ENCODE measurements around the gene THPO.

The THPO gene

GRCh38 chr3:184338511-184338945 is 39.5 kb downstream of the THPO start:
- peak; percentile 23; the same call in 1 of the 2 replicates for TF ChIP-seq CTCF (IDR thresholded peaks at IDR 0.05; ENCODE audit: low read depth, low read length)
- H3K36me3 ChIP-seq = peaks cover 29% of the 10 kb centered on the region
- DNase-seq = peak; percentile 96
- no peaks in the 10 kb centered on the region for H3K27me3 ChIP-seq
- H3K9me3 ChIP-seq = no peaks in the 10 kb centered on the region
- peak overlapping the region; percentile 66 for H3K4me3 ChIP-seq (ENCODE audit: low read depth, low read length)
- H3K4me1 ChIP-seq = peaks cover 27% of the 10 kb centered on the region

DNA sequence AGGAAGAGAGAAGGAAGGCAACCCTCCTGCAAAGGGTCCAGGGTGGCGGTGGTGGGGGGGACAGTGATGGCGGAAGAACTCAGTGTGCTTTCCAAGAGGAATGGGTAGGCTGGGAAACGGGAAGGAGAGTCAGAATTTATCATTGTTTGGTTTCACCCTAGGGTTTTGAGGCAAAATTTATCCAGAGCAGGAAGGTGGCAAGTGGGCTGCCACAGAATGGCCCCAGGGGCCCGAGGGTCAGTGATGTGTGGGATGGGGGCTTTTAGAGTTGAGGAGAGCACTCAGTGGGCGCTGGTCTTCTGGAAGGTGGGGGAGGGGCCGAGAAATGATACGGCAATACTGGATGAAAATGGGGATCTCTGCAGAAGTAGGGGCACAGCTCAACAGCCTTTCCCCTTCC is 40.0 kb downstream of the THPO start:
- TF ChIP-seq CTCF (IDR thresholded peaks at IDR 0.05; ENCODE audit: low read depth, low read length) = no peak
- no peaks in the 10 kb centered on the region for H3K9me3 ChIP-seq
- H3K27me3 ChIP-seq = no peaks in the 10 kb centered on the region
- DNase-seq = no peak
- H3K36me3 ChIP-seq = peaks cover 30% of the 10 kb centered on the region
- peaks cover 27% of the 10 kb centered on the region for H3K4me1 ChIP-seq
- H3K4me3 ChIP-seq (ENCODE audit: low read depth, low read length) = peak overlapping the region; percentile 66

DNA sequence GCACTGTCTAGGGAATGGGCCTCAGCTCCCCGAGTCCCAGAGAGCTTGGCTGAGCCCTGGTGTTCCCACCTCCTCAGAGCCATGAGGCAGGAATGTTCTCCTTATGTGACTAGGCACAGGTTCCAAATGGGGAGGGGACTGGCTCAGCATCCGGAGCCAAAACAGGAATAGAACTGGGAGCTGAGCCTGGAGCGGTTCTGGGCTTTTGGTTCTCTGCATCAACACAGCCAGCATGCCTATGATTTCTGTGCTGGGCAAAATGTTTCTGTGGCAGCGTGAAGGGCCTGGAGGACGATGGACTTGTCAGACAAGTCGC is 40.6 kb downstream of the THPO start, which contains the start of gene FAM131A:
TSS of gene FAM131A (plus strand) at position 202 of the 316 bp plus-strand sequence. CDS start at position 233, 31 bp downstream.
- Histone ChIP-seq H3K4me3 (ENCODE audit: low read depth, low read length) (peak within 1 kb of the TSS; percentile 77), H3K4me1 (peaks cover 27% of the 10 kb centered on the region), H3K9me3 (no peaks in the 10 kb centered on the region), H3K36me3 (peaks cover 33% of the 10 kb centered on the region), H3K27me3 (no peaks in the 10 kb centered on the region)
- no peak for TF ChIP-seq CTCF (IDR thresholded peaks at IDR 0.05; ENCODE audit: low read depth, low read length)
- DNase-seq = no peak

- DNase-seq = no peak
- peak overlapping the region; percentile 77 for H3K4me3 ChIP-seq (ENCODE audit: low read depth, low read length)
- peaks cover 27% of the 10 kb centered on the region for H3K4me1 ChIP-seq
- peaks cover 38% of the 10 kb centered on the region for H3K36me3 ChIP-seq
- no peaks in the 10 kb centered on the region for H3K9me3 ChIP-seq
- TF ChIP-seq CTCF (IDR thresholded peaks at IDR 0.05; ENCODE audit: low read depth, low read length) = no peak
- no peaks in the 10 kb centered on the region for H3K27me3 ChIP-seq
Measured at GRCh38 chr3:184336547-184337398, 41.2 kb downstream of the THPO start.

DNA sequence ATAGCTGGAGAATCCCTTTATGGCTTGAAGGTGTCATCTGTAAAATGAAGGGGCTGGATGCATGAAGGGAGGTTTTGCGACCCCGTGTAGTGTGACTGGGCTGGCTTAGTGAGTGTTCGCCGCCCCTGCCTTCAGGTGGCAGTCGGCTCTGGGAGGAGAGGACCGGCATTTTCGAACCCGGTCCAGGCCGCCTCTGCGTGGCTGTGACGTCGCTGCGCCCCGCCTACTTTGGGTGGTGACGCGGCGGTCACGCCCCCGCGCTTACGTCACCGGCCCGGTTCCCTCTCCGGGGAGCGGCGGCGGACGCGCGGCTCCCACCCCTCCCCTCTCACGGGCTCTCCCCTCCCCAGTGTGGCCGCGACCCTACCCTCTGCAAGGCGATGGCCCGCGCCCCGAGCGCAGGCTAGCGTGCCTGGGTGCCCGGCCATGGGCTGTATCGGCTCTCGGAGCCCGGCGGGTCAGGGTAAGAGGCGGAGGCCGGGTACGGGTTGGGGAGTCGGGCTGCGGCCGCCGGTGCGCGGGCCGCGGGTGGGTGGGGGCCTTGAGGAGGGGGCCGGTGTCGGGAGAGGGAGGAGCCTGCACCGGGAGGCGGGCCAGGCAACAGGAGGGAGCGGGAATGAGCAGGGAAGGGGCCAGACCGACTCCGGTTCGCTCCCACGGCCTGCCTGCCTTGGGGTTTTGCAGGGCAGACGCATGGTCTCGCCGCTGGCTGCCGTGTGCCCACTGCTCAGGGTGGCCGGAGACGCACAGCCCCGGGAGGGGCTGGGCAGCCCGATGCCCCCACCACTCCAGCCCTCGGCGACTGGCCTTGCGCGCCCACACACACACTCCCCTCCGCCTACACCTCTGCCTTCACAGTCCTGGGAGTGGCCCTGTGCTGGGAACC is 42.1 kb downstream of the THPO start:
- H3K36me3 ChIP-seq = peaks cover 47% of the 10 kb centered on the region
- H3K27me3 ChIP-seq = no peaks in the 10 kb centered on the region
- peak overlapping the region; percentile 77 for H3K4me3 ChIP-seq (ENCODE audit: low read depth, low read length)

More for the DNA sequence above, 42.1 kb downstream of the THPO start:
- H3K9me3 ChIP-seq = no peaks in the 10 kb centered on the region
- TF ChIP-seq CTCF (IDR thresholded peaks at IDR 0.05; ENCODE audit: low read depth, low read length) = no peak
- DNase-seq = peak; percentile 91
- H3K4me1 ChIP-seq = peaks cover 27% of the 10 kb centered on the region
